ENCODE measurements around the gene TET1.
"Not testable (repeated sequence)": the region's sequence is repeated elsewhere in the genome, so short reads cannot be mapped to it uniquely, and the experiment has no call there.

TET1 gene

DNA sequence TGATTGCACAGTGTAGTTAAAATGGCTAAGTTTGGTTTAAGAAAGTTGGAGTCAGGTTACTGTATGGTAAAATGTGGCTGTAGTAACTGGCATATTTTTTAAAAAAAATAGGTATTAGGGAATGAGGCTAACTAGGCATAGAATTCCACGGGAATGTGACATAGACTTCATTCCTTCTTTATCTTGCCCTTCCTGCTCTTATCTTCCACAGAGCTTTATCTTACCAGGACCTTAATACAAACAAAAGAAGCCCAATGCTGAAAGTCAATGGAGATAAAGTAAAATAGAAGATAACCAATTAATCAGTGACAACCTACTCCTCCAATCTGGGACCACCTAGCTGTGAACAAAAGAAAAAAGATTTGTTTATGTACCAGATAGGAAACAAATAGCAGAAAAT lies 58.1 kb downstream of the TET1 start:
- no peak overlapping the region for H3K27ac ChIP-seq
- TF ChIP-seq, protein P1, sequence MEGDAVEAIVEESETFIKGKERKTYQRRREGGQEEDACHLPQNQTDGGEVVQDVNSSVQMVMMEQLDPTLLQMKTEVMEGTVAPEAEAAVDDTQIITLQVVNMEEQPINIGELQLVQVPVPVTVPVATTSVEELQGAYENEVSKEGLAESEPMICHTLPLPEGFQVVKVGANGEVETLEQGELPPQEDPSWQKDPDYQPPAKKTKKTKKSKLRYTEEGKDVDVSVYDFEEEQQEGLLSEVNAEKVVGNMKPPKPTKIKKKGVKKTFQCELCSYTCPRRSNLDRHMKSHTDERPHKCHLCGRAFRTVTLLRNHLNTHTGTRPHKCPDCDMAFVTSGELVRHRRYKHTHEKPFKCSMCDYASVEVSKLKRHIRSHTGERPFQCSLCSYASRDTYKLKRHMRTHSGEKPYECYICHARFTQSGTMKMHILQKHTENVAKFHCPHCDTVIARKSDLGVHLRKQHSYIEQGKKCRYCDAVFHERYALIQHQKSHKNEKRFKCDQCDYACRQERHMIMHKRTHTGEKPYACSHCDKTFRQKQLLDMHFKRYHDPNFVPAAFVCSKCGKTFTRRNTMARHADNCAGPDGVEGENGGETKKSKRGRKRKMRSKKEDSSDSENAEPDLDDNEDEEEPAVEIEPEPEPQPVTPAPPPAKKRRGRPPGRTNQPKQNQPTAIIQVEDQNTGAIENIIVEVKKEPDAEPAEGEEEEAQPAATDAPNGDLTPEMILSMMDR (IDR thresholded peaks at IDR 0.05) = no peak
- TF ChIP-seq ZFX (IDR thresholded peaks at IDR 0.05; ENCODE audit: borderline replicate concordance) = no peak

DNA sequence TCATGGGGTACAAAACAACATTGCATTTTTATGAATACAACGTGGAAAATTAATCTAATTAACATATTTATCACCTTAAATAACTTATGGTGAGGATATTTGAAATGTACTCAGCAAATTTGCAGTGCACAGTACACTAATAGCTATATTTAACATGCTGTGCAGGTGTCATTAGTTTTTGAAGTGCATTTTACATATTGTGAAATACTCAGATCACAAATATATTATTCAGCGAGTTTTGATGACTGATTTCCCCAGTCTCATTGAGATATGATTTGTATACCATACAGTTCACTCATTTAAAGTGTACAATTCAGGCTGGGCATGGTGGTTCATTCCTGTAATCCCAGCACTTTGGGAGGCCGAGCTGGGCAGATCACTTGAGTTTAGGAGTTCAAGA lies 59.5 kb downstream of the TET1 start:
- H3K27ac ChIP-seq = no peak overlapping the region
- TF ChIP-seq, protein P1 (IDR thresholded peaks at IDR 0.05) = no peak
- TF ChIP-seq ZFX (IDR thresholded peaks at IDR 0.05; ENCODE audit: borderline replicate concordance) = no peak

DNA sequence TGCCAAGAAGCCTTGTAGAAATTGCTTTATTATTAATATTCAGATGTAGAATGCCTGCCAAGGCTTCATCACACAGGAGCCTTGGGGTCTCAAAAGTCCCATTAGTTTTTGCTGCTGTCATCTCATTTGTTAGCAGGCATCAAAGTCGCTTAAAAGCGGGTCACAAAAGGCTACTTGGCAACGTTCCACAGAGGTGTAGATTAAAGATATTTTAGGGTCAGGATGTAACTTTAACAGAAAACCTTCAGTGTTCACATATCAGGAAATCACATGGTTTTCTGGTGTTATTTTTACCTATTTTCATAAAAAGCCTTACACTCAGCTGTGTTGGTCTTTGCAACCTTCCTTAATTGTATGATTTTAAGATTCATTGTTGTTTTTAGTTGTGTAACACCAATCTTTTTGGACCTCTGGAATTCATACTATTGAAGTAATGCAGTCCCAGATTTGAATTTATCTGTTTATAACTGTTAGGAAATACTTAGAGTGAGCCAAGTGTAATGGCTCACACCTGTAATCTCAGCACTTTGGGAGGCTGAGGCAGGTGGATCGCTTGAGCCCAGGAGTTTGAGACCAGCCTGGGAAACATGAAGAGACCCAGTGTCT lies 65.3 kb downstream of the TET1 start:
- no peak for TF ChIP-seq ZFX (IDR thresholded peaks at IDR 0.05; ENCODE audit: borderline replicate concordance)
- TF ChIP-seq, protein P1 (IDR thresholded peaks at IDR 0.05) = no peak
- H3K27ac ChIP-seq = no peak overlapping the region

DNA sequence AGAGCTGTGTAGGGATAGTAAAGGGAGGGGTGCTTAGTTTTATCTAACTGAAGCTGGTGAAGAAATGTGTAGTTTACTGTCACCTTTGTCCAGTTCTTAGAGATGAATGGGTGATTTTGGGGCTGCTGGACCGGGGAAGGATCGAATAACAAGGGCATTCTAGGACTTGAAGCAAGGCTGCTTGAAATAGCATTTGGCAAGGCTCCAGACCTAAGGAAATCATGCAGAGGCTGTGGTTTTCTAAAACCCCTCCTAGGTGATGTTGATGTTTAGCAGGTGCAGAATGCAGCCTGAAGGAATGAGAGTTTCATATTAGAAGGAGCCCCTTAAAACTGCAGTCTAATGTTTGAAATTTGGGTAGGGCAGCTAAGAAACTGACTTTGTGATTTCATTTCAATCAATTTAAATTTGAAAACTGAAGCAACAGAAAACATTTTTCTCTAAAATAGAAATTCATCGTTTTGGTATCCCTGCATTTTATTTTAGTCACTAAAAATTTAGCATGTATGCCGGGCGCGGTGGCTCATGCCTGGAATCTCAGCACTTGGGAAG lies 68.5 kb downstream of the TET1 start:
- H3K27ac ChIP-seq = no peak overlapping the region
- no peak for TF ChIP-seq ZFX (IDR thresholded peaks at IDR 0.05; ENCODE audit: borderline replicate concordance)
- TF ChIP-seq, protein P1 (IDR thresholded peaks at IDR 0.05) = no peak

DNA sequence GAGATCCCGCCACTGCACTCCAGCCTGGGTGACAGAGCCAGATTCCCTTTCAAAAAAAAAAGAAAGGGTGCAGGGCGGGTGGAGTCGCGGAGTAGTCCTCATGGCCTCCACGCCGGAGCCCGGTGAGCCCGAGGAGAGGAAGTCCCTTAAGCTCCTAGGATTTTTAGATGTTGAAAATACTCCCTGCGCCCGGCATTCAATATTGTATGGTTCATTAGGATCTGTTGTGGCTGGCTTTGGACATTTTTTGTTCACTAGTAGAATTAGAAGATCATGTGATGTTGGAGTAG lies 72.1 kb downstream of the TET1 start:
- not testable (repeated sequence) for H3K27ac ChIP-seq

DNA sequence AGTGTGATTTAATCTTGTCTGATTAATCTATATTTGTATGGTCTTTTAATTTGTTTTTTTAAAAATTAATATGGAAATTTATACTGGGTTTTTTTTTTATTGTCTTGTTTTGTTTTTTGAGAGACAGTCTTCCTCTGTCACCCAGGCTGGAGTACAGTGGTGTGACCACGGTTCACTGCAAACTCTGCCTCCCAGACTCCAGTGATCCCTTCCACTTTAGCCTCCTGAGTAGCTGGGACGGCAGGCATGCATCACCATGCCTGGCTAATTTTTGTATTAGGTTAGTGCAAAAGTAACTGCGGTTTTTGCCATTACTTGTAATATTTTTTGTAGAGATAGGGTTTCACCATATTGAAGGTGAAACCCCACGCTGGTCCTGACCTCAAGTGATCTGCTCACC lies 73.1 kb downstream of the TET1 start:
- TF ChIP-seq, protein P1 (IDR thresholded peaks at IDR 0.05) = no peak
- no peak for TF ChIP-seq ZFX (IDR thresholded peaks at IDR 0.05; ENCODE audit: borderline replicate concordance)
- H3K27ac ChIP-seq = peak overlapping the region; percentile 85

DNA sequence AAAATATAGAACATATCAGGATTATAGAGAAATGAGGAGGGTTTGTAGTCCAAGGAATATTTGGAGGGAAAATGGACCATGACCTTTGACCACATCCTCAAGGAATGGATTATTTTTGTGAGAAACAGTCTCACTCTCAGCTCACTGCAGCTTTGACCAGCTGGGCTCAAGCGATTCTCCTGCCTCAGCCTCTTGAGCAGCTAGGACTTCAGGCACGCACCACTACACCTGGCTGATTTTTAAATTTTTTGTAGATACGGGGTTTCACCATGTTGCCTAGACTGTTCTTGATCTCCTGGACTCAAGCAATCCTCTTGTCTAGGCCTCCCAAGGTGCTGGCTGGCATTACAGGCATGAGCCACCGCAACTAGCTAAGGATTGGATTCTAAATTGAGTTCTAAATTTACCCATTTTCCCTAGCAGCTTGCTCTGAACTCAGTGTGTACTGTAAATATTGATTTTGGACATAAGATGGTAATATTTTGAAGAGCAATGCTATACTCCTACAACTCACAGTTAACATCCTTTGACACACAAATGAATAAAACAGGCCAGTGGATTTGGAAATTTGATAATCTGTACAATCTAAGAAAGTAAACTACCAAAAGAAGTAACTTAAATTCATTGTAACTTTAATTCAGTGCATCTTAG lies 73.8 kb downstream of the TET1 start:
- H3K27ac ChIP-seq = peak overlapping the region; percentile 85

More for the DNA sequence above, 73.8 kb downstream of the TET1 start:
- TF ChIP-seq, protein P1 (IDR thresholded peaks at IDR 0.05) = no peak
- TF ChIP-seq ZFX (IDR thresholded peaks at IDR 0.05; ENCODE audit: borderline replicate concordance) = no peak
